ENCODE measurements around the gene NKTR.

GRCh38 chr3:42680271-42680670 is 79.8 kb downstream of the NKTR start:
- TF ChIP-seq CTCF (IDR thresholded peaks at IDR 0.05; ENCODE audit: poor library complexity), result no peak
- no peak for TF ChIP-seq EZH2 (IDR thresholded peaks at IDR 0.05; ENCODE audit: borderline replicate concordance)
